ENCODE measurements around the gene ZNF880. TPM values are rescaled to one million over a fixed set of nuclear protein-coding genes. Genes with fewer than 3 reads are reported as not detected.

ZNF880 gene
- total and polyA plus RNA-seq, 9 of the 15 experiments (the other 6 are each of a cell fraction or from before 2014, with no cell fraction given), result 0.15 to 1.9 (median 0.64) TPM; not detected in 1

- BruUV-seq (replicated peaks), result no TSS peak
- Histone ChIP-seq H3K9me1 (ENCODE audit: control insufficient read depth, insufficient read depth, low read length) (no peaks in the 10 kb centered on the region), H3K4me2 (ENCODE audit: insufficient read depth, low read length) (peak within 1 kb of the TSS; percentile 60), H3K9ac (ENCODE audit: insufficient read depth in 1 of 2, low read depth in 2 of 2, low read length in 2 of 2) (peak within 1 kb of the TSS in 1 of 2 experiments; percentile 49; a peak in 1 of 4 replicates), H3K36me3 (ENCODE audit: control insufficient read depth, insufficient read depth, low read length) (no peaks in the 10 kb centered on the region), H4K20me1 (replicated peaks; ENCODE audit: control insufficient read depth, insufficient read depth, low read length) (no peaks in the 10 kb centered on the region), H3K27ac (ENCODE audit: extremely low read depth, low read depth, low read length) (peak within 1 kb of the TSS; percentile 50; the same call in 2 of the 3 replicates), H3K27me3 (ENCODE audit: control insufficient read depth in 2 of 2, insufficient read depth in 2 of 2, low read length in 2 of 2) (no peaks in the 10 kb centered on the region; a peak in 1 of 5 replicates), H2AFZ (ENCODE audit: low read depth, low read length) (peak within 1 kb of the TSS; percentile 63; the same call in 1 of the 2 replicates), H3K79me2 (ENCODE audit: control insufficient read depth, insufficient read depth, low read length) (no peaks in the 10 kb centered on the region), H3K4me3 (peak within 1 kb of the TSS; percentile 24; the same call in 1 of the 2 replicates), H3K9me3 (replicated peaks; ENCODE audit: control insufficient read depth, insufficient read depth, low read depth, low read length) (0 out of 2 replicates have a peak, but pooled peaks cover 1% of the 10 kb centered on the region), H3K4me1 (replicated peaks in 1 of 2; ENCODE audit: control insufficient read depth in 2 of 2, insufficient read depth in 2 of 2, low read length in 2 of 2) (no peaks in the 10 kb centered on the region; a peak in 1 of 5 replicates)
- in situ Hi-C loops (cut with MboI), result no loop called here
- 25% methylated on average over 27 of the region's 27 CpGs for WGBS (ENCODE audit: insufficient coverage, low coverage, missing lambda C conversion rate)
- DNase-seq (ENCODE audit: extremely low read depth in 1 of 4, low spot score in 3 of 4) (peak; percentile 38 to 61 (median 48)), ATAC-seq (peak; percentile 81), FAIRE-seq (no peak)
- POLR2A ChIA-PET, result no interaction called here
- TF ChIP-seq E2F6 (IDR thresholded peaks at IDR 0.05; ENCODE audit: borderline replicate concordance in 1 of 2, extremely low read depth in 1 of 2, insufficient read depth in 1 of 2, insufficient read length in 1 of 2, low read depth in 1 of 2, low read length in 1 of 2, poor library complexity in 1 of 2, severe bottlenecking in 1 of 2) (peak in 1 of 2 experiments; percentile 10), ZNF316 (IDR thresholded peaks at IDR 0.05) (peak; percentile 38), POLR2G (IDR thresholded peaks at IDR 0.05; ENCODE audit: low read depth, low read length) (0 out of 2 replicates have a peak, but pooled peaks have one; percentile 33), NRF1 (conservative IDR thresholded peaks at IDR 0.05 in 1 of 2, IDR thresholded peaks at IDR 0.05 in 1 of 2) (peak; percentile 64 to 68), ELF1 (tag; IDR thresholded peaks at IDR 0.05) (peak; percentile 61), ZNF79 (CRISPR knock-in tag; IDR thresholded peaks at IDR 0.05; ENCODE audit: low read depth) (no peak), RBFOX2 (IDR thresholded peaks at IDR 0.05; ENCODE audit: low read depth, low read length) (peak; percentile 61), NCOA2 (IDR thresholded peaks at IDR 0.05; ENCODE audit: partially characterized antibody in 2 of 2) (no peak), EHMT2 (IDR thresholded peaks at IDR 0.05) (peak; percentile 12; the same call in 1 of the 2 replicates)
- CTCF ChIA-PET (ENCODE audit: low intra/inter-chr PET ratio), result no interaction called here
- intact Hi-C loops (cut with micrococcal nuclease), result no loop called here
Measured at GRCh38 chr19:52428937-52429336, 59.2 kb downstream of the ZNF880 start, which contains the start of gene ZNF534. ZNF534 (plus strand) TSS chr19:52429148; CDS start chr19:52431475, 2,327 bp downstream.

Small RNAs within 50 kb of the gene (small RNA-seq; reads per million reads assigned to genes)
- gene AC010332.1, result not detected

Other genes starting within 250 kb of the ZNF880 start
Only the 7 nearest of the 11 such genes appear.
- 6.7 and 7.9 TPM in 2 replicates for gene ZNF766, start 100.3 kb upstream of the ZNF880 start, total RNA-seq (2014; rRNA removed)
- gene ZNF766, start 100.3 kb upstream of the ZNF880 start, total RNA-seq (2014; rRNA removed; fragmentation: Illumina TruSeq; extraction: Trizol), result 21.2 and 26.4 TPM in 2 replicates
- 10.7 and 11.2 TPM in 2 replicates for gene ZNF766, start 100.3 kb upstream of the ZNF880 start, total RNA-seq (2015; rRNA removed; fragmentation: Illumina TruSeq; extraction: Trizol)
- gene ZNF766, start 100.3 kb upstream of the ZNF880 start, total RNA-seq (2021), result 8.9 and 11.0 TPM in 2 replicates
- 12.0 and 17.1 TPM in 2 replicates for gene ZNF766, start 100.3 kb upstream of the ZNF880 start, polyA plus RNA-seq (2011; rRNA removed)
- gene ZNF766, start 100.3 kb upstream of the ZNF880 start, polyA plus RNA-seq (2014; fragmentation: Illumina TruSeq; extraction: Trizol), result 15.5 and 18.5 TPM in 2 replicates
- gene ZNF766, start 100.3 kb upstream of the ZNF880 start, polyA plus RNA-seq (2014; fragmentation: Nextera tagmentation; extraction: Ambion mirVana), result 10 to 100 TPM in 1 of 2 experiments, 1 to 10 TPM in 1; 9.0 to 23.0 TPM
- gene ZNF766, start 100.3 kb upstream of the ZNF880 start, polyA plus RNA-seq (2014; rRNA removed), result 7.1 and 10.2 TPM in 2 replicates
- 10.4 and 13.1 TPM in 2 replicates for gene ZNF480, start 72.8 kb upstream of the ZNF880 start, total RNA-seq (2014; rRNA removed)
- 31.1 and 43.3 TPM in 2 replicates for gene ZNF480, start 72.8 kb upstream of the ZNF880 start, total RNA-seq (2014; rRNA removed; fragmentation: Illumina TruSeq; extraction: Trizol)
- gene ZNF480, start 72.8 kb upstream of the ZNF880 start, total RNA-seq (2015; rRNA removed; fragmentation: Illumina TruSeq; extraction: Trizol), result 17.8 and 18.7 TPM in 2 replicates
- 21.3 and 22.3 TPM in 2 replicates for gene ZNF480, start 72.8 kb upstream of the ZNF880 start, total RNA-seq (2021)
- gene ZNF480, start 72.8 kb upstream of the ZNF880 start, polyA plus RNA-seq (2011; rRNA removed), result 8.1 and 19.5 TPM in 2 replicates
- gene ZNF480, start 72.8 kb upstream of the ZNF880 start, polyA plus RNA-seq (2014; fragmentation: Illumina TruSeq; extraction: Trizol), result 23.1 and 30.7 TPM in 2 replicates
- gene ZNF480, start 72.8 kb upstream of the ZNF880 start, polyA plus RNA-seq (2014; fragmentation: Nextera tagmentation; extraction: Ambion mirVana), result 10 to 100 TPM; 27.4 to 29.5 TPM
- 12.5 and 14.2 TPM in 2 replicates for gene ZNF480, start 72.8 kb upstream of the ZNF880 start, polyA plus RNA-seq (2014; rRNA removed)
- gene ZNF610, start 33.7 kb upstream of the ZNF880 start, total RNA-seq (2014; rRNA removed), result not detected in 2 replicates
- gene ZNF610, start 33.7 kb upstream of the ZNF880 start, total RNA-seq (2014; rRNA removed; fragmentation: Illumina TruSeq; extraction: Trizol), result not detected in 2 replicates
- not detected in 2 replicates for gene ZNF610, start 33.7 kb upstream of the ZNF880 start, total RNA-seq (2015; rRNA removed; fragmentation: Illumina TruSeq; extraction: Trizol)
- not detected in 2 replicates for gene ZNF610, start 33.7 kb upstream of the ZNF880 start, total RNA-seq (2021)
- gene ZNF610, start 33.7 kb upstream of the ZNF880 start, polyA plus RNA-seq (2011; rRNA removed), result not detected in 2 replicates
- not detected in 2 replicates for gene ZNF610, start 33.7 kb upstream of the ZNF880 start, polyA plus RNA-seq (2014; fragmentation: Illumina TruSeq; extraction: Trizol)
- not detected for gene ZNF610, start 33.7 kb upstream of the ZNF880 start, polyA plus RNA-seq (2014; fragmentation: Nextera tagmentation; extraction: Ambion mirVana)
- not detected in 2 replicates for gene ZNF610, start 33.7 kb upstream of the ZNF880 start, polyA plus RNA-seq (2014; rRNA removed)
- 1.5 and 2.2 TPM in 2 replicates for gene ZNF528, start 27.9 kb downstream of the ZNF880 start, total RNA-seq (2014; rRNA removed)
- gene ZNF528, start 27.9 kb downstream of the ZNF880 start, total RNA-seq (2014; rRNA removed; fragmentation: Illumina TruSeq; extraction: Trizol), result 3.9 and 4.2 TPM in 2 replicates
- gene ZNF528, start 27.9 kb downstream of the ZNF880 start, total RNA-seq (2015; rRNA removed; fragmentation: Illumina TruSeq; extraction: Trizol), result 2.4 and 2.6 TPM in 2 replicates
- gene ZNF528, start 27.9 kb downstream of the ZNF880 start, total RNA-seq (2021), result 1.4 and 2.0 TPM in 2 replicates
- 0.87 and 1.5 TPM in 2 replicates for gene ZNF528, start 27.9 kb downstream of the ZNF880 start, polyA plus RNA-seq (2011; rRNA removed)
- gene ZNF528, start 27.9 kb downstream of the ZNF880 start, polyA plus RNA-seq (2014; fragmentation: Illumina TruSeq; extraction: Trizol), result 2.3 and 2.6 TPM in 2 replicates
- gene ZNF528, start 27.9 kb downstream of the ZNF880 start, polyA plus RNA-seq (2014; fragmentation: Nextera tagmentation; extraction: Ambion mirVana), result 1 to 10 TPM; 1.2 to 2.4 TPM
- 1.6 and 2.6 TPM in 2 replicates for gene ZNF528, start 27.9 kb downstream of the ZNF880 start, polyA plus RNA-seq (2014; rRNA removed)
- 0.24 TPM in 1 of 2 replicates, not detected in the other for gene ZNF534, start 59.2 kb downstream of the ZNF880 start, total RNA-seq (2014; rRNA removed)
- 0.33 and 0.54 TPM in 2 replicates for gene ZNF534, start 59.2 kb downstream of the ZNF880 start, total RNA-seq (2014; rRNA removed; fragmentation: Illumina TruSeq; extraction: Trizol)
- 0.25 and 0.34 TPM in 2 replicates for gene ZNF534, start 59.2 kb downstream of the ZNF880 start, total RNA-seq (2015; rRNA removed; fragmentation: Illumina TruSeq; extraction: Trizol)
- gene ZNF534, start 59.2 kb downstream of the ZNF880 start, total RNA-seq (2021), result 0.29 and 0.40 TPM in 2 replicates
- gene ZNF534, start 59.2 kb downstream of the ZNF880 start, polyA plus RNA-seq (2011; rRNA removed), result 0.08 TPM in 2 replicates
- gene ZNF534, start 59.2 kb downstream of the ZNF880 start, polyA plus RNA-seq (2014; fragmentation: Illumina TruSeq; extraction: Trizol), result 0.19 and 0.46 TPM in 2 replicates
- under 1 TPM; 0.15 to 0.24 TPM for gene ZNF534, start 59.2 kb downstream of the ZNF880 start, polyA plus RNA-seq (2014; fragmentation: Nextera tagmentation; extraction: Ambion mirVana)
- gene ZNF534, start 59.2 kb downstream of the ZNF880 start, polyA plus RNA-seq (2014; rRNA removed), result 0.20 TPM in 1 of 2 replicates, not detected in the other
- gene ZNF578, start 83.6 kb downstream of the ZNF880 start, total RNA-seq (2014; rRNA removed), result 0.04 and 0.05 TPM in 2 replicates
- gene ZNF578, start 83.6 kb downstream of the ZNF880 start, total RNA-seq (2014; rRNA removed; fragmentation: Illumina TruSeq; extraction: Trizol), result 0.29 TPM in 2 replicates
- 0.04 and 0.25 TPM in 2 replicates for gene ZNF578, start 83.6 kb downstream of the ZNF880 start, total RNA-seq (2015; rRNA removed; fragmentation: Illumina TruSeq; extraction: Trizol)
- gene ZNF578, start 83.6 kb downstream of the ZNF880 start, total RNA-seq (2021), result 0.29 TPM in 1 of 2 replicates, not detected in the other
- gene ZNF578, start 83.6 kb downstream of the ZNF880 start, polyA plus RNA-seq (2011; rRNA removed), result 0.07 and 0.15 TPM in 2 replicates
- gene ZNF578, start 83.6 kb downstream of the ZNF880 start, polyA plus RNA-seq (2014; fragmentation: Illumina TruSeq; extraction: Trizol), result 0.06 and 0.18 TPM in 2 replicates
- under 1 TPM; 0.10 to 0.17 TPM for gene ZNF578, start 83.6 kb downstream of the ZNF880 start, polyA plus RNA-seq (2014; fragmentation: Nextera tagmentation; extraction: Ambion mirVana)
- 0.12 and 0.28 TPM in 2 replicates for gene ZNF578, start 83.6 kb downstream of the ZNF880 start, polyA plus RNA-seq (2014; rRNA removed)
- 8.1 and 10.9 TPM in 2 replicates for gene ZNF808, start 157.7 kb downstream of the ZNF880 start, total RNA-seq (2014; rRNA removed)
- 19.2 and 22.7 TPM in 2 replicates for gene ZNF808, start 157.7 kb downstream of the ZNF880 start, total RNA-seq (2014; rRNA removed; fragmentation: Illumina TruSeq; extraction: Trizol)
- 12.9 and 13.0 TPM in 2 replicates for gene ZNF808, start 157.7 kb downstream of the ZNF880 start, total RNA-seq (2015; rRNA removed; fragmentation: Illumina TruSeq; extraction: Trizol)
- 20.1 and 20.8 TPM in 2 replicates for gene ZNF808, start 157.7 kb downstream of the ZNF880 start, total RNA-seq (2021)
- gene ZNF808, start 157.7 kb downstream of the ZNF880 start, polyA plus RNA-seq (2011; rRNA removed), result 14.2 and 14.8 TPM in 2 replicates
- gene ZNF808, start 157.7 kb downstream of the ZNF880 start, polyA plus RNA-seq (2014; fragmentation: Illumina TruSeq; extraction: Trizol), result 8.3 and 10.3 TPM in 2 replicates
- 1 to 10 TPM; 3.1 to 3.4 TPM for gene ZNF808, start 157.7 kb downstream of the ZNF880 start, polyA plus RNA-seq (2014; fragmentation: Nextera tagmentation; extraction: Ambion mirVana)
- 7.3 and 7.8 TPM in 2 replicates for gene ZNF808, start 157.7 kb downstream of the ZNF880 start, polyA plus RNA-seq (2014; rRNA removed)